ENCODE results near the gene HEXIM1.

HEXIM1 gene

GRCh38 chr17:45148183-45149036 lies at the start of gene HEXIM1:
TSS of gene HEXIM1 (plus strand) at chr17:45148475. CDS start at chr17:45149191, 716 bp downstream.
- peak; percentile 100 for DNase-seq

- DNase-seq = peak; percentile 73
Measured at GRCh38 chr17:45098869-45099616, 49.2 kb upstream of the HEXIM1 start.

GRCh38 chr17:45101546-45101882 lies 46.8 kb upstream of the HEXIM1 start:
- DNase-seq = no peak

GRCh38 chr17:45101883-45102811 lies 46.1 kb upstream of the HEXIM1 start:
- no peak for DNase-seq

- DNase-seq = no peak
Measured at GRCh38 chr17:45102856-45103255, 45.4 kb upstream of the HEXIM1 start.

- no peak for DNase-seq
Measured at GRCh38 chr17:45103269-45103795, 44.9 kb upstream of the HEXIM1 start.

- no peak for DNase-seq
Measured at GRCh38 chr17:45104029-45104428, 44.2 kb upstream of the HEXIM1 start.

- no peak for DNase-seq
Measured at GRCh38 chr17:45104497-45104896, 43.8 kb upstream of the HEXIM1 start.

GRCh38 chr17:45104907-45105624 lies 43.2 kb upstream of the HEXIM1 start:
- no peak for DNase-seq

- DNase-seq = no peak
Measured at GRCh38 chr17:45106096-45106495, 42.2 kb upstream of the HEXIM1 start.

GRCh38 chr17:45106582-45106981 lies 41.7 kb upstream of the HEXIM1 start:
- DNase-seq = no peak

- DNase-seq = no peak
Measured at GRCh38 chr17:45107293-45108010, 40.8 kb upstream of the HEXIM1 start.

- no peak for DNase-seq
Measured at GRCh38 chr17:45108051-45108450, 40.2 kb upstream of the HEXIM1 start.

GRCh38 chr17:45108595-45109521 lies 39.4 kb upstream of the HEXIM1 start:
- no peak for DNase-seq

- no peak for DNase-seq
Measured at GRCh38 chr17:45110676-45111611, 37.3 kb upstream of the HEXIM1 start.

GRCh38 chr17:45111850-45112249 lies 36.4 kb upstream of the HEXIM1 start:
- DNase-seq = no peak

- DNase-seq = no peak
Measured at GRCh38 chr17:45112559-45113423, 35.5 kb upstream of the HEXIM1 start.

- DNase-seq = no peak
Measured at GRCh38 chr17:45113424-45113754, 34.9 kb upstream of the HEXIM1 start.
